A549 (cell line): ENCODE results near the gene TGFBR3. TPM values are rescaled to one million over a fixed set of nuclear protein-coding genes. Genes with fewer than 3 reads are reported as not detected.

ENCODE experiments used
- ATAC-seq, 2 experiments: fragments of 200-7000 bp in 1 of 2; fragments of >200 bp in 1 of 2; cut with Nextera tagmentation in 1 of 2; cut with Tn5 transposase in 1 of 2; 3 replicates each; pipeline versions ENCODE4 v1.8.0 to v1.9.1; 2018 to 2020; ENCODE audit warnings: mild to moderate bottlenecking in 1 of 2, moderate library complexity in 1 of 2
- CTCF ChIA-PET: fragments of 300-600 bp; sonication (Branson Sonifier 250); formaldehyde crosslinking; extraction: SDS; loops from one replicate; lab custom pipeline; 2021; ENCODE audit warnings: antibody characterized with exemption, inconsistent platforms; lab: Yijun Ruan, JAX
- POLR2A ChIA-PET: fragments of 350-600 bp; formaldehyde crosslinking; extraction: SDS; loops from one replicate; lab custom pipeline; 2021; ENCODE audit warnings: antibody characterized with exemption, inconsistent platforms; lab: Yijun Ruan, JAX
- DNase-seq, 2 experiments: peaks; one replicate each; pipeline versions ENCODE4 v3.0.0 to v3.0.0-alpha.2; 2011 to 2016; ENCODE audit warnings: low read depth in 1 of 2, low spot score in 1 of 2
- FAIRE-seq: peaks from 2 replicates; lab custom pipeline; 2011; peaks lifted over from hg19 to GRCh38; lab: Jason Lieb, UNC
- H3K27ac ChIP-seq, 2 experiments: fragments of >200 bp; sonication (Bioruptor Twin); formaldehyde crosslinking; 3 replicates each; pipeline ENCODE4 v1.5.1; 2016 to 2017
- H3K4me1 ChIP-seq: fragments of >200 bp; sonication (Bioruptor Twin); formaldehyde crosslinking; 3 replicates; pipeline ENCODE4 v1.6.1; 2016
- H3K4me2 ChIP-seq: fragments of >200 bp; sonication (Bioruptor Twin); formaldehyde crosslinking; 3 replicates; pipeline ENCODE4 v1.6.1; 2016
- H3K4me3 ChIP-seq: fragments of >200 bp; sonication (Bioruptor Twin); formaldehyde crosslinking; 3 replicates; pipeline ENCODE4 v1.5.1; 2016
- H3K9me3 ChIP-seq: fragments of >200 bp; sonication (Bioruptor Twin); formaldehyde crosslinking; 3 replicates; pipeline ENCODE4 v1.6.1; 2016
- ATOH8 ChIP-seq: fragments of 250-450 bp; sonication (Bioruptor Pico); IDR thresholded peaks from 2 replicates; pipeline ENCODE4 v1.5.0; 2020; ENCODE audit warnings: low read depth, mild to moderate bottlenecking, moderate library complexity
- BHLHE40 ChIP-seq: IDR thresholded peaks from 2 replicates; pipeline ENCODE4 v1.6.1; 2012; ENCODE audit warnings: low read depth, low read length, inconsistent platforms
- E2F6 ChIP-seq: IDR thresholded peaks from 2 replicates; pipeline ENCODE4 v1.6.1; 2012; ENCODE audit warnings: low read depth, borderline replicate concordance
- EHF ChIP-seq: fragments of 250-450 bp; sonication (Bioruptor Pico); IDR thresholded peaks from 2 replicates; pipeline ENCODE4 v1.5.0; 2020; ENCODE audit warnings: mild to moderate bottlenecking
- FOSL2 ChIP-seq, 2 experiments: fragments of 450-650 bp in 1 of 2; fragments of >200 bp in 1 of 2; sonication (Bioruptor Twin) in 1 of 2; formaldehyde crosslinking; IDR thresholded peaks; 2 replicates each; pipeline versions ENCODE4 v1.5.0 to v1.6.1; 2016 to 2020; ENCODE audit warnings: mild to moderate bottlenecking in 1 of 2, moderate library complexity in 1 of 2
- GATA3 ChIP-seq: IDR thresholded peaks from 2 replicates; pipeline ENCODE4 v1.6.1; 2012; ENCODE audit warnings: borderline replicate concordance
- HOXA7 ChIP-seq: fragments of 250-450 bp; sonication (Bioruptor Pico); IDR thresholded peaks from 2 replicates; pipeline ENCODE4 v1.5.0; 2020; ENCODE audit warnings: mild to moderate bottlenecking, moderate library complexity
- KDM1A ChIP-seq: fragments of 200-600 bp; sonication (generic); IDR thresholded peaks from 2 replicates; pipeline ENCODE4 v1.6.1; 2016; ENCODE audit warnings: low read depth, mild to moderate bottlenecking
- MAFK ChIP-seq: fragments of 450-650 bp; IDR thresholded peaks from 2 replicates; pipeline ENCODE4 v1.6.1; 2014; ENCODE audit not compliant: partially characterized antibody
- MAZ ChIP-seq: fragments of 150-350 bp; IDR thresholded peaks from 2 replicates; pipeline ENCODE4 v1.6.1; 2014; ENCODE audit warnings: antibody characterized with exemption, low read depth, low read length, borderline replicate concordance
- MYC ChIP-seq: IDR thresholded peaks from 2 replicates; pipeline ENCODE4 v1.6.1; 2012; ENCODE audit warnings: mild to moderate bottlenecking, inconsistent platforms, low read length, improper control_type of control experiment, borderline replicate concordance
- NFE2L2 ChIP-seq: fragments of 150-350 bp; conservative IDR thresholded peaks from 2 replicates; pipeline ENCODE4 v1.6.1; 2014; ENCODE audit warnings: low read length
- NR3C1 ChIP-seq: fragments of >200 bp; sonication (Bioruptor Twin); formaldehyde crosslinking; IDR thresholded peaks from 3 replicates; pipeline ENCODE4 v1.6.1; 2017
- RAD21 ChIP-seq, 2 experiments: fragments of >200 bp in 1 of 2; sonication (Bioruptor Twin) in 1 of 2; formaldehyde crosslinking in 1 of 2; IDR thresholded peaks in 1 of 2; conservative IDR thresholded peaks in 1 of 2; 2 replicates in 1 of 2; 3 replicates in 1 of 2; pipeline ENCODE4 v1.6.1; 2012 to 2018; ENCODE audit warnings: inconsistent platforms in 1 of 2
- RARB ChIP-seq: fragments of 250-450 bp; sonication (Bioruptor Pico); IDR thresholded peaks from 2 replicates; pipeline ENCODE4 v1.8.0; 2021; ENCODE audit warnings: mild to moderate bottlenecking, moderate library complexity
- REST ChIP-seq: fragments of 200-600 bp; sonication (generic); IDR thresholded peaks from 2 replicates; pipeline ENCODE4 v1.6.1; 2016; ENCODE audit warnings: antibody characterized with exemption, mild to moderate bottlenecking, moderate library complexity
- SREBF2 ChIP-seq: fragments of 450-650 bp; IDR thresholded peaks from 2 replicates; pipeline ENCODE4 v1.6.1; 2014; ENCODE audit warnings: mild to moderate bottlenecking, moderate library complexity
- ZC3H11A ChIP-seq: fragments of 450-650 bp; IDR thresholded peaks from 2 replicates; pipeline ENCODE4 v1.6.1; 2014; ENCODE audit warnings: antibody characterized with exemption, mild to moderate bottlenecking
- ZNF302 ChIP-seq: fragments of 250-450 bp; sonication (Bioruptor Pico); IDR thresholded peaks from 2 replicates; pipeline ENCODE4 v1.9.0; 2021; ENCODE audit warnings: inconsistent platforms, mild to moderate bottlenecking, moderate library complexity
- WGBS: methylation state at CpG from one replicate; pipeline ENCODE4 v1.1.6; 2017; ENCODE audit errors: missing lambda C conversion rate; 5-methylcytosine and 5-hydroxymethylcytosine counted together
- polyA plus RNA-seq, 4 experiments: library from polyadenylated mRNA; depleted of rRNA in 3 of 4; stranded (reverse); fragments of >200 nt; fragmentation: RNase III in 1 of 4; extraction: RNeasy Plus Mini Kit Qiagen cat#74134 plus additional on column Dnase treatment in 1 of 4; gene quantifications; 2 replicates in 3 of 4; 3 replicates in 1 of 4; pipeline ENCODE4 v1.2.3, GENCODE V29; 2011 to 2017
- TF ChIP-seq, protein P1 (sequence below): fragments of >200 bp; sonication (Bioruptor Twin); formaldehyde crosslinking; IDR thresholded peaks from 3 replicates; pipeline ENCODE4 v1.5.1; 2016
- TF ChIP-seq, protein P2 (sequence below): fragments of 450-650 bp; IDR thresholded peaks from 2 replicates; pipeline ENCODE4 v1.6.1; 2014; ENCODE audit warnings: antibody characterized with exemption
- TF ChIP-seq, protein P3 (sequence below): fragments of 250-450 bp; sonication (Bioruptor Pico); IDR thresholded peaks from 2 replicates; pipeline ENCODE4 v1.5.0; 2021; ENCODE audit warnings: mild to moderate bottlenecking, moderate library complexity, borderline replicate concordance

TGFBR3 gene
- polyA plus RNA-seq, 2 of the 4 experiments (the other 2 are of a cell fraction): 5.0 to 8.9 TPM

- POLR2A ChIA-PET: no interaction called here
- 79% methylated on average over 1 of the region's 1 CpG for WGBS
- H3K9me3 ChIP-seq: no peaks in the 10 kb centered on the region
- peak overlapping the region; percentile 24; the same call in 2 of the 3 replicates for H3K4me3 ChIP-seq
- DNase-seq (no peak), FAIRE-seq (no peak), ATAC-seq (no peak)
- TF ChIP-seq NFE2L2 (no peak), EHF (no peak), ATOH8 (no peak), MYC (no peak), ZNF302 (no peak), HOXA7 (CRISPR knock-in tag) (no peak), KDM1A (no peak), BHLHE40 (no peak), RAD21 (conservative IDR thresholded peaks at IDR 0.05 in 1 of 2, IDR thresholded peaks at IDR 0.05 in 1 of 2) (no peak), GATA3 (no peak), FOSL2 (IDR thresholded peaks at IDR 0.05) (no peak), FOSL2 (CRISPR knock-in tag; IDR thresholded peaks at IDR 0.05) (no peak)
- TF ChIP-seq, protein P1, sequence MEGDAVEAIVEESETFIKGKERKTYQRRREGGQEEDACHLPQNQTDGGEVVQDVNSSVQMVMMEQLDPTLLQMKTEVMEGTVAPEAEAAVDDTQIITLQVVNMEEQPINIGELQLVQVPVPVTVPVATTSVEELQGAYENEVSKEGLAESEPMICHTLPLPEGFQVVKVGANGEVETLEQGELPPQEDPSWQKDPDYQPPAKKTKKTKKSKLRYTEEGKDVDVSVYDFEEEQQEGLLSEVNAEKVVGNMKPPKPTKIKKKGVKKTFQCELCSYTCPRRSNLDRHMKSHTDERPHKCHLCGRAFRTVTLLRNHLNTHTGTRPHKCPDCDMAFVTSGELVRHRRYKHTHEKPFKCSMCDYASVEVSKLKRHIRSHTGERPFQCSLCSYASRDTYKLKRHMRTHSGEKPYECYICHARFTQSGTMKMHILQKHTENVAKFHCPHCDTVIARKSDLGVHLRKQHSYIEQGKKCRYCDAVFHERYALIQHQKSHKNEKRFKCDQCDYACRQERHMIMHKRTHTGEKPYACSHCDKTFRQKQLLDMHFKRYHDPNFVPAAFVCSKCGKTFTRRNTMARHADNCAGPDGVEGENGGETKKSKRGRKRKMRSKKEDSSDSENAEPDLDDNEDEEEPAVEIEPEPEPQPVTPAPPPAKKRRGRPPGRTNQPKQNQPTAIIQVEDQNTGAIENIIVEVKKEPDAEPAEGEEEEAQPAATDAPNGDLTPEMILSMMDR: no peak
- TF ChIP-seq, protein P2, sequence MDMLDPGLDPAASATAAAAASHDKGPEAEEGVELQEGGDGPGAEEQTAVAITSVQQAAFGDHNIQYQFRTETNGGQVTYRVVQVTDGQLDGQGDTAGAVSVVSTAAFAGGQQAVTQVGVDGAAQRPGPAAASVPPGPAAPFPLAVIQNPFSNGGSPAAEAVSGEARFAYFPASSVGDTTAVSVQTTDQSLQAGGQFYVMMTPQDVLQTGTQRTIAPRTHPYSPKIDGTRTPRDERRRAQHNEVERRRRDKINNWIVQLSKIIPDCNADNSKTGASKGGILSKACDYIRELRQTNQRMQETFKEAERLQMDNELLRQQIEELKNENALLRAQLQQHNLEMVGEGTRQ: no peak
- H3K4me2 ChIP-seq: peak overlapping the region; percentile 68
- H3K27ac ChIP-seq: peak overlapping the region; percentile 64 to 82
- CTCF ChIA-PET: interaction anchor here (1.0 to 1.4 kb wide), 2 partner anchors 10 to 35 kb away, joined by 3 to 4 read pairs; partner anchors contain the start of gene TGFBR3
- peaks cover 38% of the 10 kb centered on the region for H3K4me1 ChIP-seq
These were observed 35.2 kb downstream of the TGFBR3 start for GRCh38 chr1:91850708-91851107.

GRCh38 chr1:91847851-91848250, 38.1 kb downstream of the TGFBR3 start:
- ChIA-PET CTCF (interaction anchor here (0.8 to 2.1 kb wide), 3 partner anchors 17 to 38 kb away, joined by 3 to 8 read pairs (median 3); partner anchors contain the start of gene TGFBR3), POLR2A (no interaction called here)
- DNase-seq (no peak), FAIRE-seq (no peak), ATAC-seq (no peak)
- Histone ChIP-seq H3K9me3 (peaks cover 4% of the 10 kb centered on the region; the same call in 1 of the 3 replicates), H3K4me1 (peaks cover 55% of the 10 kb centered on the region), H3K4me3 (no peak overlapping the region), H3K4me2 (no peak overlapping the region), H3K27ac (peak overlapping the region; percentile 9 to 56; a peak in 1 of 6 replicates)
- TF ChIP-seq MAZ (no peak), NR3C1 (no peak), ZC3H11A (no peak), MAFK (no peak), FOSL2 (IDR thresholded peaks at IDR 0.05) (no peak), FOSL2 (CRISPR knock-in tag; IDR thresholded peaks at IDR 0.05) (no peak), SREBF2 (no peak), E2F6 (no peak), REST (no peak), RARB (CRISPR knock-in tag) (no peak), ZNF302 (no peak), GATA3 (no peak), BHLHE40 (no peak)
- TF ChIP-seq, protein P1: no peak
- TF ChIP-seq, protein P3, sequence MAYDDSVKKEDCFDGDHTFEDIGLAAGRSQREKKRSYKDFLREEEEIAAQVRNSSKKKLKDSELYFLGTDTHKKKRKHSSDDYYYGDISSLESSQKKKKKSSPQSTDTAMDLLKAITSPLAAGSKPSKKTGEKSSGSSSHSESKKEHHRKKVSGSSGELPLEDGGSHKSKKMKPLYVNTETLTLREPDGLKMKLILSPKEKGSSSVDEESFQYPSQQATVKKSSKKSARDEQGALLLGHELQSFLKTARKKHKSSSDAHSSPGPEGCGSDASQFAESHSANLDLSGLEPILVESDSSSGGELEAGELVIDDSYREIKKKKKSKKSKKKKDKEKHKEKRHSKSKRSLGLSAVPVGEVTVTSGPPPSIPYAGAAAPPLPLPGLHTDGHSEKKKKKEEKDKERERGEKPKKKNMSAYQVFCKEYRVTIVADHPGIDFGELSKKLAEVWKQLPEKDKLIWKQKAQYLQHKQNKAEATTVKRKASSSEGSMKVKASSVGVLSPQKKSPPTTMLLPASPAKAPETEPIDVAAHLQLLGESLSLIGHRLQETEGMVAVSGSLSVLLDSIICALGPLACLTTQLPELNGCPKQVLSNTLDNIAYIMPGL (CRISPR knock-in tag): no peak
- 73% methylated on average over 2 of the region's 2 CpGs for WGBS
